ENCODE data around the gene HCRTR2. TPM values are rescaled to one million over a fixed set of nuclear protein-coding genes. Genes with fewer than 3 reads are reported as not detected.

The HCRTR2 gene
- total and polyA plus RNA-seq, 2 of the 8 experiments (the other 6 are each of a cell fraction or from before 2014, with no cell fraction given), result 0.19 to 0.23 TPM

- TF ChIP-seq KDM5A (IDR thresholded peaks at IDR 0.05; ENCODE audit: low read length), result no peak
- no peak for TF ChIP-seq GTF2F1 (IDR thresholded peaks at IDR 0.05; ENCODE audit: borderline replicate concordance, low read depth, low read length)
- TF ChIP-seq EP300 (IDR thresholded peaks at IDR 0.05; ENCODE audit: borderline replicate concordance in 1 of 2, low read depth in 2 of 2, low read length in 2 of 2), result no peak
- TF ChIP-seq ASH2L (IDR thresholded peaks at IDR 0.05; ENCODE audit: low read length), result no peak
Measured at GRCh38 chr6:55210952-55211351, 36.6 kb downstream of the HCRTR2 start (continued).

All from H1 (cell line).